Measurements from ENCODE around the gene PPP2R5B. TPM values are rescaled to one million over a fixed set of nuclear protein-coding genes. Genes with fewer than 3 reads are reported as not detected.

PPP2R5B gene
- total and polyA plus RNA-seq, 8 donors: 6.3 to 24.2 (median 12.1) TPM

DNA sequence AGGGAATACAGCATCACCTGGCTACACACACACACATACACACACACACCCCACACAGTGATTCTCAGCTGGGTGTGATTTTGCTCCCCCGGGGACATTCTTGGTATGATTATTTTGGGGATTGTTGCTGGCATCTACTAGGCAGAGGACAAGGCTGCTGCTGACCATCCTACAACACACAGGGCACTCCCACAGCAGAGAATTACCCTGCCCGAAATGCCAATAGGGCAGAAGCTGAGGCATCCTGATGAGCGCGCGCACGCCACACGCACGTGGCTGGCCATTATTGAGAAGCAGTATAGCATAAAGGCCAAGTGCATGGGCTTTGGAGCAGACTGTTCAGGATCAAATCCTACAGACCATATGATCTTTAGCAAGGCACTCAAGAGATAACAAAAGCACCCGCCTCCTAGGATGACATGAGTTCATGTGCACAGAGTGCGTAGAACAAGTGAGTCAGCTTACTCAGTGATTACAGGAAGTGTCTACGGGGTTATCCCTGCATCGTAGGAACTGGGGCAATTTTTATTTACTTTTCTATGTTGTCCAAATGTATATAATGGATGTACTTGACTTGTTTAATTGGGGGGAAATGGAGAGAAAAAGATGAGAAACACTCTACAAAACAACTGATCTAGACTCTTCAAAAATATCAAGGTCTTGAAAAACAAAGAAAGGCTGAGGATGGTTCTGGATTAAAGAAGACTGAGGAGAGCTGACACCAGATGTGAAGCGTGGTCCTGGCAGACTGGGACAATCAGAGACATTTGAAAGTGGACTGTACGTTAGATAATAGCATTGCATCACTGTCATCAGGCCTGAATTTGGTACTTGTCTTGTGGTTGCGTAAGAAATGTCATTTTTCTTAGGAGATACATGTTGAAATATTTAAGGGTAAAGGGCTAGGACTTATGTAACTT, 38.9 kb upstream of the PPP2R5B start:
- Histone ChIP-seq H3K36me3 (no peaks in the 10 kb centered on the region), H3K27me3 (no peaks in the 10 kb centered on the region), H3K4me3 (no peak overlapping the region), H3K27ac (no peak overlapping the region), H3K9me3 (no peaks in the 10 kb centered on the region), H3K4me1 (peaks cover 0 to 12% (median 10%) of the 10 kb centered on the region in 3 donors)
- WGBS, 2 donors: 76 to 87% methylated on average over 15 of the region's 15 CpGs
- intact Hi-C loops (cut with DNase I): no loop called here
- DNase-seq: no peak
- ATAC-seq: peak in 1 of 4 donors; percentile 33
- TF ChIP-seq CTCF (IDR thresholded peaks at IDR 0.05): no peak
- FAIRE-seq: no peak

DNA sequence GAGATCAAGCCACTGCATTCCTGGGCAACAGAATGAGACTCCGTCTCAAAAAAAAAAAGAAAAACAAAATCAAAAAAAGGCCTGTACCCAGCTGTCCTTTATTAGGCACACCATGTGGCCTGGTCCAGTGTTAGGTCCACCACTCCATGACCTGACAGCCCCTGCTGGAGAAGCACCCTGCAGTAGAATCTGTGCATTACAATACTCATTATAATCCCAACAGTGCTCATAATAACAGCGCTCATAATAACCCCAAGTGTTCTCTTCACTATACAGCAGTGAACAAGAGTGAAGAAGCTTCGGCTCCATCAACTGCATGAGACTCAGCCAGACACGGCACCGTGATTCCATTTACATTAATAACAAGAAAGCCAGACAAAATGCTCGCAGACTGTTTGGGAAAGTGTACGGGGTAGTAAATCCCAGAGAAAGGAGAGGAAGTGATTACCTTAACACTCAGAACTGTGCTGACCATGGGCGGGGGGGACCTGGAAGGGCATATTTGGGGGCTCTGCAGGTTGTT, 37.2 kb upstream of the PPP2R5B start:
- Histone ChIP-seq H3K36me3 (no peaks in the 10 kb centered on the region), H3K9me3 (no peaks in the 10 kb centered on the region), H3K27me3 (no peaks in the 10 kb centered on the region), H3K27ac (peak overlapping the region in 1 of 4 donors; percentile 45), H3K4me3 (peak overlapping the region in 1 of 4 donors; percentile 30), H3K4me1 (peaks cover 0 to 20% (median 10%) of the 10 kb centered on the region in 3 donors)
- FAIRE-seq: no peak
- no peak for ATAC-seq
- DNase-seq: no peak
- WGBS, 2 donors: 71 to 74% methylated on average over 8 of the region's 8 CpGs
- intact Hi-C loops (cut with DNase I): no loop called here
- no peak for TF ChIP-seq CTCF (IDR thresholded peaks at IDR 0.05)

GRCh38 chr11:64887757-64888405, 36.6 kb upstream of the PPP2R5B start:
- Histone ChIP-seq H3K27ac (peak overlapping the region in 2 of 4 donors; percentile 2 to 45), H3K27me3 (no peaks in the 10 kb centered on the region), H3K4me3 (peak overlapping the region in 2 of 4 donors; percentile 16 to 30), H3K9me3 (no peaks in the 10 kb centered on the region), H3K36me3 (no peaks in the 10 kb centered on the region), H3K4me1 (peaks cover 0 to 20% (median 10%) of the 10 kb centered on the region in 3 donors)
- DNase-seq (peak; percentile 72 to 97 (median 84)), ATAC-seq (peak; percentile 79 to 89 (median 88)), FAIRE-seq (no peak)
- TF ChIP-seq CTCF (IDR thresholded peaks at IDR 0.05): peak; percentile 95 to 99 (median 98)
- intact Hi-C loops (cut with DNase I): no loop called here
- 9 to 11% methylated on average over 30 to 34 of the region's 34 CpGs for WGBS, 2 donors

GRCh38 chr11:64888406-64888728, 36.1 kb upstream of the PPP2R5B start:
- ATAC-seq: no peak

More at GRCh38 chr11:64888406-64888728, 36.1 kb upstream of the PPP2R5B start:
- no peak for TF ChIP-seq CTCF (IDR thresholded peaks at IDR 0.05)
- intact Hi-C loops (cut with DNase I): no loop called here
- Histone ChIP-seq H3K4me3 (peak overlapping the region in 2 of 4 donors; percentile 16 to 30), H3K27me3 (no peaks in the 10 kb centered on the region), H3K9me3 (no peaks in the 10 kb centered on the region), H3K36me3 (no peaks in the 10 kb centered on the region), H3K27ac (peak overlapping the region in 1 of 4 donors; percentile 45), H3K4me1 (peaks cover under 1 to 21% (median 11%) of the 10 kb centered on the region in 3 donors)
- WGBS, 2 donors: 49 to 56% methylated on average over 8 of the region's 8 CpGs
- no peak for FAIRE-seq
- DNase-seq: no peak
